ENCODE data around the gene DARS2. TPM values are rescaled to one million over a fixed set of nuclear protein-coding genes. Genes with fewer than 3 reads are reported as not detected.
"Not testable (repeated sequence)": the region's sequence is repeated elsewhere in the genome, so short reads cannot be mapped to it uniquely, and the experiment has no call there.

Gene DARS2
- total and polyA plus RNA-seq, 2 of the 4 experiments (the other 2 are of a cell fraction): 14.8 to 18.8 TPM

DNA sequence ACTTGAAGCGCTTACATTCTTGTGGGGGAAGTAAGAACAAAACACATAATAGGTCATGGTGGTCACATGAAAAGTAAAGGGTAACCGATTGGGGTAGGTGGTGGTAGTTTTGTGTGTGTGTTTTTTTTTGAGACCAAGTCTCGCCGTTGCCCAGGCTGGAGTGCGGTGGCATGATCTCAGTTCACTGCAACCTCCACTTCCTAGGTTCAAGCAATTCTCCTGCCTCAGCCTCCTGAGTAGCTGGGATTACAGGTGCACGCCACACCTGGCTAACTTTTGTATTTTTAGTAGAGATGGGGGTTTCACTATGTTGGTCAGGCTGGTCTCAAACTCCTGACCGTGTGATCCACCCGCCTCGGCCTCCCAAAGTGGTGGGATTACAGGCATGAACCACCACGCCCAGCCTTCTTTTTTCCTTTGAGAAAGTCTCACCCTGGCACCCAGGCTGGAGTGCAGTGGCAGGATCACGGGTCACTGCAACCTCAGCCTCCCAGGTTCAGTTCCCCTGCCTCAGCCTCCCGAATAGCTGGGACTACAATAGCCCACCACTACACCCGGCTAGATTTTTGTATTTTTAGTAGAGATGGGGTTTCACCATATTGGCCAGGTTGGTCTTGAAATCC is 37.8 kb downstream of the DARS2 start:
- H3K9me3 ChIP-seq (ENCODE audit: control insufficient read depth, insufficient read depth, low read length); H3K18ac ChIP-seq (ENCODE audit: low read depth, low read length); H2AK5ac ChIP-seq (ENCODE audit: low read depth, low read length); in situ Hi-C loops (cut with MboI; ENCODE audit: low sequenced_read_pairs); CTCF ChIA-PET; H3K4me2 ChIP-seq (ENCODE audit: low read depth, low read length); POLR2A ChIA-PET (ENCODE audit: unreplicated experiment); H3K27me3 ChIP-seq (ENCODE audit: control insufficient read depth, insufficient read depth, low read length); H3K9ac ChIP-seq (ENCODE audit: low read depth, low read length); H2BK5ac ChIP-seq (ENCODE audit: low read depth, low read length, poor library complexity, severe bottlenecking); H2BK120ac ChIP-seq (ENCODE audit: low read depth, low read length); H3K4me3 ChIP-seq (ENCODE audit: insufficient read depth, low read depth, low read length); H3K27ac ChIP-seq (ENCODE audit: insufficient read depth, low read length); H3K4me1 ChIP-seq (ENCODE audit: control insufficient read depth, insufficient read depth, low read length); BruUV-seq (replicated peaks); H2BK15ac ChIP-seq (ENCODE audit: low read depth, low read length); H3K23ac ChIP-seq (ENCODE audit: low read depth, low read length); intact Hi-C loops (cut with micrococcal nuclease); H3K56ac ChIP-seq (ENCODE audit: extremely low read depth, insufficient read depth, low read length); H3K4ac ChIP-seq (ENCODE audit: low read depth, low read length); H2AK9ac ChIP-seq (replicated peaks; ENCODE audit: low read depth, low read length, poor library complexity); H4K91ac ChIP-seq (ENCODE audit: insufficient read depth, low read depth, low read length); H3K9me1 ChIP-seq (ENCODE audit: insufficient read depth, low read length); dilution Hi-C loops (cut with HindIII; ENCODE audit: low sequenced_read_pairs, unreplicated experiment); H4K5ac ChIP-seq (ENCODE audit: low read depth, low read length); H2BK20ac ChIP-seq (ENCODE audit: low read depth, low read length); H3K14ac ChIP-seq (replicated peaks; ENCODE audit: low read depth, low read length); H2AFZ ChIP-seq (replicated peaks; ENCODE audit: low read length, poor library complexity): not testable (repeated sequence)
- TF ChIP-seq POLR2A (IDR thresholded peaks at IDR 0.05; ENCODE audit: low read depth, low read length): peak; percentile 7; the same call in 1 of the 2 replicates
- Histone ChIP-seq H3K79me1 (ENCODE audit: low read depth in 1 of 2, low read length in 2 of 2) (peaks cover 9 to 31% of the 10 kb centered on the region in 2 experiments; a peak in 3 of 4 replicates), H3K36me3 (ENCODE audit: control insufficient read depth, insufficient read depth, low read length) (peaks cover 47% of the 10 kb centered on the region), H4K20me1 (ENCODE audit: insufficient read depth, low read length) (peaks cover 63% of the 10 kb centered on the region), H4K8ac (ENCODE audit: low read depth in 2 of 2, low read length in 2 of 2) (peak overlapping the region in 1 of 2 experiments; percentile 26; a peak in 1 of 4 replicates)
- DNase-seq (peak; percentile 47), ATAC-seq (ENCODE audit: low read depth) (peak; percentile 3)
- WGBS, 2 experiments (ENCODE audit: extremely low coverage in 2 of 2, insufficient read length in 1 of 2): 96% methylated on average over 4 of the region's 13 CpGs; no CpG with 5 or more reads in 1 of the 2 experiments
